Measurements from ENCODE around the gene PPP1R13L.
A peak's percentile ranks its signal among the peaks of the same experiment; 100 is the strongest.
"Not testable (repeated sequence)": the region's sequence is repeated elsewhere in the genome, so short reads cannot be mapped to it uniquely, and the experiment has no call there.

PPP1R13L gene

DNA sequence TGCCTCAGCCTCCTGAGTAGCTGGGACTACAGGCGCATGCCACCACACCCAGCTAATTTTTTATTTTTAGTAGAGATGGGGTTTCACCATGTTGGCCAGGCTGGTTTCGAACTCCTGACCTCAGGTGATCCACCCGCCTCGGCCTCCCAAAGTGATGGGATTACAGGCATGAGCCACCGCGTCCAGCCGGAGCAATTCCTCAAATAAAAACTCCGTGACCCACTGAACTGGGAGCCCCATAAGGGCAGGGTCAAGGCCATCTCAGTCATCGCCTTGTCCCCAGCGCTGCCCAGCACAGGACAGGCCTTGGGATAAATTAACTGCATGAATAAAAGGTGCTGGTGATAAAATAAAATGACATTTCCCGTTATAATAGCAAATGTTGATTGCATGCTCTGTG, 25.0 kb upstream of the PPP1R13L start:
- DNase-seq = not testable (repeated sequence)

GRCh38 chr19:45428384-45429231, 23.7 kb upstream of the PPP1R13L start:
- peak; percentile 78 for DNase-seq

DNA sequence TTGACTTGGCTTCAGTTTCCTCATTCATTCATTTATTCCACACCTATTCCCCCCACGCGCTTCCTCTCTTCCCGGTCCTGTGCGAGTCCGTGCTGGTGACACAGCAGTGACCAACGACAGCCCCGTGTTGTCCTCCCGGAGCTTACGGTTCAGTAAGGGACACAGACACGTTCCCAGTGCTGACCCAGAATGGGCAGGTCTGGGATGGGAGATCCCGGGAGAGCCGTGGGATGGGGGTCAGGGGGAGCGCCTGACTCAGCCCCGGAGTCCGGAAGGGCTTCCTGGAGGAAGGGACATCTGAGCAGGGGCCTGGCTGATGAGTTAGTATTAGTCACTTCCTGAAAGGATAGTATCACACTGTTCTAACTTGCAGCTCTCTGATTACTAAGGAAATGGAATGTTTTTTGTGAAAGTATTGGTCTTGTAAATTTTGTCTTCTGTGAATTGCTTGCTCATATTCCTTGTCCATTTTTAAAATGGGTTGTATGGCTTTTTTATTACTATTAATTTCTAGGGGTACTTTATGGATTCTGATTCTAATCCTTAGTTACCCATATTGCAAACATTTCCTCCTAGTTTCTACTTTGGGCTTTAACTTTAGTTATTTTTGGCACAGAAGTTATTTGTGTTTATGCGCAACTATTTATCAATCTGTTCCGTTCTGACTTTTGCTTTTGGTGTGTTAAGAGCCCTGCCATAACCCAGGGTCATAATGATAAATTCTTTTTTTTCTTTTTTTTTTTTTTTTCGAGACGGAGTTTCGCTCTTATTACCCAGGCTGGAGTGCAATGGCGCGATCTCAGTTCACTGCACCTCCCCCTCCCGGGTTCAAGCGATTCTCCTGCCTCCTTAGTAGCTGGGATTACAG, 19.6 kb upstream of the PPP1R13L start:
- DNase-seq = peak; percentile 94

DNA sequence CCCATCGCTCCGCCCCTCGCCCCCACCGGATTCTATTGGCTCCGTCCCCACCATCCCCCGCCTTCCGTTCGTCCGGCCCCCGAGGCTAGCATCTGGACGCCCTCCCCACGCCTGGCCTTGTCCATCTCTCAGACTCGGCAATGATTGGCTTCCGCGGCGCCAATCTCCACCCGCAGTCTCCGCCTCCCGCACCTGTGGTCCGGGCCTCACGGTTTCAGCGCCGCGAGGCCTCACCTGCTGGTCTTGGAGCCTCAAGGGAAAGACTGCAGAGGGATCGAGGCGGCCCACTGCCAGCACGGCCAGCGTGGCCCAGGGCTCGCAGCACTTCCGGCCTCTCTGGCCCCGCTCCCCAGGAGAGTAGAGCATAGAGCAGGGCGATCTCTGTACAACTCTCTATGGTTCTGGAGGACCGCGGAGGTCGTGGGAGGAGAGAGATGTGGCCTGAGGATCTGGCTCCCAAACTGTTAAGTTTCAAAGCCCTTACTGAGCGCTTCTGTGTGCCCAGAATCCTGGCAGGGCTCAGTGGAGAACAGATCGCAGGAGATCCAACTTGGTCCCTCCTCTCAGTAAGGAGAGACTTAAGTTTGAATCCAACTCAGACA, 18.8 kb upstream of the PPP1R13L start, which contains the start of gene ERCC1:
TSS of gene ERCC1 (minus strand) at position 329 of the 602 bp plus-strand sequence. CDS start 543 bp downstream, outside the sequence.
- DNase-seq = peak; percentile 93

GRCh38 chr19:45423033-45423588, 18.2 kb upstream of the PPP1R13L start:
- DNase-seq = no peak

- DNase-seq = no peak
Observed at GRCh38 chr19:45421947-45422498, 17.2 kb upstream of the PPP1R13L start.

GRCh38 chr19:45420871-45421270, 16.0 kb upstream of the PPP1R13L start:
- DNase-seq = no peak

- no peak for DNase-seq
Observed at GRCh38 chr19:45420356-45420755, 15.5 kb upstream of the PPP1R13L start.

DNA sequence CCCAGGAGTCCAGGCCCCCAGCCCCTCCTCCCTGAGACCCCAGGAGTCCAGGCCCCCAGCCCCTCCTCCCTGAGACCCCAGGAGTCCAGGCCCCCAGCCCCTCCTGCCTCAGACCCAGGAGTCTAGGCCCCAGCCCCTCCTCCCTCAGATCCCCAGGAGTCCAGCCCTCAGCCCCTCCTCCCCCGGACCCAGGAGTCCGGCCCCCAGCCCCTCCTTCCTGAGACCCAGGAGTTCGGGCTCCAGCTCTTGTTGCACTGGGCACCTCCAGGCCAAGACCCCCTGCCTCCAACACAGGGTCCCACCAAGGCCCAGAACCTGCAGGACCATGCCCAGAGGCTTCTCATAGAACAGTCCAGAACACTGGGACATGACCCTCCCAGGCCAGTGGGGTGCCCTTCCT, 15.0 kb upstream of the PPP1R13L start:
- no peak for DNase-seq

GRCh38 chr19:45419396-45419795, 14.5 kb upstream of the PPP1R13L start:
- no peak for DNase-seq

- no peak for DNase-seq
Observed at GRCh38 chr19:45418802-45419201, 13.9 kb upstream of the PPP1R13L start.

- DNase-seq = no peak
Observed at GRCh38 chr19:45417151-45417550, 12.3 kb upstream of the PPP1R13L start.

GRCh38 chr19:45414468-45414867, 9.6 kb upstream of the PPP1R13L start:
- DNase-seq = no peak

- DNase-seq = no peak
Observed at GRCh38 chr19:45413497-45413896, 8.6 kb upstream of the PPP1R13L start.

- not testable (repeated sequence) for DNase-seq
Observed at GRCh38 chr19:45410330-45410729, 5.5 kb upstream of the PPP1R13L start.

DNA sequence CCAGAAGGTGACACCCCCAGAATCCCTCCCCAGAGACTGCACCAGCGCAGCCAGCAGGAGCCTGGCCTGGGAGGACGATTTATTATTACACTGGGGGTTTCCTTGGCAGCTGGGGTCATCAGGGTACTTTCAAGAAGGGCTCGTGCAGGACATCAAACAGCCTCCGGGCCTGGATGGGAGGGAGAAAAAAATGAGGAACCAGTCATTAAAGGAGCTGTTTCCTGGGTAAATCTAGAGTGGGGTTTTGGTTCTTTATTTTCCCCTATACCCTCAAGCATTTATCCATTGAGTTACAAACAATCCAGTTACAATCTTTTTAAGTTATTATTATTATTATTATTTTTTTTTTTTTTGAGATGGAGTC, 4.7 kb upstream of the PPP1R13L start:
- DNase-seq = no peak

DNA sequence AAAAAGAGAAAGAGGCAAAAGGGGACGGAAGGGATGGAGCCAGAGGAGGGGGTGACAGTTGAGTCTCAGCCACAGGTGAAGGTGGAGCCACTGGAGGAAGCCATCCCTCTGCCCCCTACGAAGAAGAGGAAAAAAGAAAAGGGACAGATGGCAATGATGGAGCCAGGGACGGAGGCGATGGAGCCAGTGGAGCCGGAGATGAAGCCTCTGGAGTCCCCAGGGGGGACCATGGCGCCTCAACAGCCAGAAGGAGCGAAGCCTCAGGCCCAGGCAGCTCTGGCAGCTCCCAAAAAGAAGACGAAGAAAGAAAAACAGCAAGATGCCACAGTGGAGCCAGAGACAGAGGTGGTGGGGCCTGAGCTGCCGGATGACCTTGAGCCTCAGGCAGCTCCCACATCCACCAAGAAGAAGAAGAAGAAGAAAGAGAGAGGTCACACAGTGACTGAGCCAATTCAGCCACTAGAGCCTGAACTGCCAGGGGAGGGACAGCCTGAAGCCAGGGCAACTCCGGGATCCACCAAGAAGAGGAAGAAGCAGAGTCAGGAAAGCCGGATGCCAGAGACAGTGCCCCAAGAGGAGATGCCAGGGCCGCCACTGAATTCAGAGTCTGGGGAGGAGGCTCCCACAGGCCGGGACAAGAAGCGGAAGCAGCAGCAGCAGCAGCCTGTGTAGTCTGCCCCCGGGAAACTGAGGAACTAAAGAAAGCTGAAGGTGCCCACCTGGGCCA, 4.1 kb upstream of the PPP1R13L start:
- DNase-seq = no peak

GRCh38 chr19:45408121-45408520, 3.3 kb upstream of the PPP1R13L start:
- DNase-seq = no peak

DNA sequence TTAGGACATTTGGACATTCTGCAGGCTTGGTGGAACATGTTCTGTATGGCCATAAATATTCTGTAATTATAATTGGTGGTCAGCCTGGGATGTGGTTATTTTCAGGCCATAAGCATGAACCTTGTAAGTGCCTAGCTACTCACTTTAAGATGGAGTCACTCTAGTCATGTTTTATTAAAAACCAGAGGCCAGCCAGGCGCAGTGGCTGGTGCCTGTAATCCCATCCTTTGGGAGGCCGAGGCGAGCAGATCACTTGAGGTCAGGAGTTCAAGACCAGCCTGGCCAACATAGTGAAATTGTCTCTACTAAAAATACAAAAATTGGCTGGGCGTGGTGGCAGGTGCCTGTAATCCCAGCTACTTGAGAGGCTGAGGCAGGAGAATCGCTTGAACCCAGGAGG, 2.7 kb upstream of the PPP1R13L start:
- DNase-seq = not testable (repeated sequence)

GRCh38 chr19:45407091-45407375, 2.2 kb upstream of the PPP1R13L start:
- DNase-seq = no peak

- peak; percentile 85 for DNase-seq
Observed at GRCh38 chr19:45406226-45407090, 1.6 kb upstream of the PPP1R13L start, which contains the start of gene POLR1G. Gene POLR1G, plus strand, starts transcription at chr19:45406644. Its CDS starts 53 bp downstream, at chr19:45406697.

All from fibroblast of skin of right quadriceps (primary cell).